Measurements from ENCODE around the gene MYNN. TPM values are rescaled to one million over a fixed set of nuclear protein-coding genes. Genes with fewer than 3 reads are reported as not detected.

The MYNN gene
- total and polyA plus RNA-seq, 9 of the 15 experiments (the other 6 are each of a cell fraction or from before 2014, with no cell fraction given), result 10.4 to 35.7 (median 21.3) TPM

DNA sequence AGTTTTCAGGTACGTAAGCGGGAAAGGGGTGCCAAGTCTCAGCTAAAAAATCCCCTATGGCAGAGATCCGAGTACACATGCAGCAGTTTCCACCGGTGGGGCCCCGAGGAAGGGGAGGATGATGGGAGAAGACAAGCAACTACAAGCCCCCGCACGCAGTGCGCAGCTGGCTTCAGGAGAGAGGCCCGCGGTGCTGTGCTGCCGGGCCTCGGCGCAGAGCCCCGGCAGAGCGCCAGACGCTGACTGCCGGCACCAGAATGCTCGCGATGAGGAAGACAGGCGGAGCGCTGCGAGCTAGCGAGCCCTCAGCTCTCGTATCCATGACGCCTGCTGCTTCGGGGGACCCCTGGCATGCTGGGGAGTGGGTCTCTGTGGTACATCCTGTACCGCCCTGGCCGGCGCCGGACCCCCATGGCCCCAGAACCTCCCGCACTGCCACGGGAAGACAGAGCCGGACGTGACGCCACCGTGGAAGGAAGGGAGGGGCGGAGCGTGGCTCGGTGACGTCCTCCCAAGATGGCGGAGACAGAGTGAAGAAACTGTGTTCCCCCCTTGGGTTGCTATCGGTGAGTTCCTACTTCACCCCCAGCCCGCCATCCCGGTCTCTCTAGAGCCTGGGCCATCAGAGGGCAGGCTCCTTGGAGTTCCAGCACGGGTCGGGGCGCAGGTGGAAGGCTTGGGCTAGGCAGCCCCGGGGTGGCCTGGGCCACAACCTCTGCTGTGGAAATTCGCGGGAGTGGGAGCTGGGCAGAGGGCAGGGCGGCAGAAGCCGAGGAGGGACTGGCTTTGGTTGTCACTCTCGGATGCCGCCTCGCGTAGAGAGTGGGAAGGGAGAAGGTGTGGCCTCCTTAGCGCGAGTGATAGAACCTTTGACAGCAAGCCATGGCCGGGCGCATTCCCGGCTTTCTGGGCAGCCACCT is at the start of gene MYNN (continued):
- no peak for TF ChIP-seq ESRRB (CRISPR knock-in tag; IDR thresholded peaks at IDR 0.05; ENCODE audit: borderline replicate concordance)
- peak; percentile 70 for TF ChIP-seq SMAD1 (IDR thresholded peaks at IDR 0.05; ENCODE audit: low read depth, low read length, partially characterized antibody)
- peak in 1 of 2 experiments; percentile 51; a peak in 2 of 4 replicates for TF ChIP-seq HDAC1 (IDR thresholded peaks at IDR 0.05)
- no peak for TF ChIP-seq HSF4 (CRISPR knock-in tag; IDR thresholded peaks at IDR 0.05; ENCODE audit: borderline replicate concordance)
- no peak for TF ChIP-seq BRCA1 (IDR thresholded peaks at IDR 0.05)
- TF ChIP-seq BRCA1 (CRISPR knock-in tag; IDR thresholded peaks at IDR 0.05), result no peak
- TF ChIP-seq ZNF217 (CRISPR knock-in tag; IDR thresholded peaks at IDR 0.05), result no peak
- TF ChIP-seq HOMEZ (CRISPR knock-in tag; IDR thresholded peaks at IDR 0.05), result no peak
- TF ChIP-seq SMARCB1 (IDR thresholded peaks at IDR 0.05; ENCODE audit: insufficient read length, low read depth), result no peak
- TF ChIP-seq STAT5B (CRISPR knock-in tag; IDR thresholded peaks at IDR 0.05), result no peak
- TF ChIP-seq SMARCE1 (IDR thresholded peaks at IDR 0.05), result peak; percentile 18; the same call in 1 of the 2 replicates
- no peak for TF ChIP-seq MCM7 (IDR thresholded peaks at IDR 0.05)
- TF ChIP-seq CXXC5 (CRISPR knock-in tag; IDR thresholded peaks at IDR 0.05), result peak; percentile 76
- peak; percentile 23; the same call in 1 of the 2 replicates for TF ChIP-seq LCOR (CRISPR knock-in tag; IDR thresholded peaks at IDR 0.05)
- TF ChIP-seq TFAM (CRISPR knock-in tag; conservative IDR thresholded peaks at IDR 0.05), result no peak
- TF ChIP-seq NRF1 (conservative IDR thresholded peaks at IDR 0.05 in 1 of 2, IDR thresholded peaks at IDR 0.05 in 1 of 2), result no peak
- TF ChIP-seq KLF10 (CRISPR knock-in tag; IDR thresholded peaks at IDR 0.05), result no peak
- TF ChIP-seq MXI1 (IDR thresholded peaks at IDR 0.05; ENCODE audit: low read depth, low read length), result no peak
- TF ChIP-seq THRAP3 (IDR thresholded peaks at IDR 0.05; ENCODE audit: borderline replicate concordance), result no peak
- TF ChIP-seq ZNF717 (CRISPR knock-in tag; IDR thresholded peaks at IDR 0.05), result peak; percentile 40; the same call in 1 of the 2 replicates
- peak; percentile 56 for TF ChIP-seq ZBTB33 (CRISPR knock-in tag; IDR thresholded peaks at IDR 0.05)
- TF ChIP-seq, protein P1, sequence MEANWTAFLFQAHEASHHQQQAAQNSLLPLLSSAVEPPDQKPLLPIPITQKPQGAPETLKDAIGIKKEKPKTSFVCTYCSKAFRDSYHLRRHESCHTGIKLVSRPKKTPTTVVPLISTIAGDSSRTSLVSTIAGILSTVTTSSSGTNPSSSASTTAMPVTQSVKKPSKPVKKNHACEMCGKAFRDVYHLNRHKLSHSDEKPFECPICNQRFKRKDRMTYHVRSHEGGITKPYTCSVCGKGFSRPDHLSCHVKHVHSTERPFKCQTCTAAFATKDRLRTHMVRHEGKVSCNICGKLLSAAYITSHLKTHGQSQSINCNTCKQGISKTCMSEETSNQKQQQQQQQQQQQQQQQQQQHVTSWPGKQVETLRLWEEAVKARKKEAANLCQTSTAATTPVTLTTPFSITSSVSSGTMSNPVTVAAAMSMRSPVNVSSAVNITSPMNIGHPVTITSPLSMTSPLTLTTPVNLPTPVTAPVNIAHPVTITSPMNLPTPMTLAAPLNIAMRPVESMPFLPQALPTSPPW (CRISPR knock-in tag; IDR thresholded peaks at IDR 0.05), result peak; percentile 80
- TF ChIP-seq HDAC6 (IDR thresholded peaks at IDR 0.05; ENCODE audit: low read depth, low read length), result no peak
- TF ChIP-seq ZSCAN32 (CRISPR knock-in tag; IDR thresholded peaks at IDR 0.05), result no peak
- TF ChIP-seq TEAD2 (tag; IDR thresholded peaks at IDR 0.05), result no peak

Measured in K562 (cell line).